ENCODE results near the gene PAF1. TPM values are rescaled to one million over a fixed set of nuclear protein-coding genes. Genes with fewer than 3 reads are reported as not detected.

PAF1 gene
- total RNA-seq, 2 experiments from 2014 or later: 33.1 to 45.9 TPM

DNA sequence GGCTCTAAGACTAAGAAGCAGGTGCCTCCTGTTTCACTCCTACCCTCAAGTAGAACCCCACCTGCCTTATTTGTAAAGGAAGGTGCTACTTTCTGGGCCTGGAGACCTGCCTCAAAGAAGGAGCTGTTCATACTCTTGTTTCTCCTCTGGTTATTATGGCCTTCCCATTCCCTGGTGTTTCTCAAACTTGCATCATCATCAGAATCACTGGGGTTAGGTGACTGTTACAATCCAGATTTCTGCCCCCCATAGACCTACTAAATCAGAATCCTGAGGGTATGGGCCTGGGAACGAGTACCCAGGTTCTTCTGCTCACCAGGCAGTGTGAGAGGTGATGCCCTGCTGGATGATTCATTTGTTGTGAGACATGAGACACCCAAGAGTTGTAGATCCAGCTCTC is 30.3 kb downstream of the PAF1 start:
- Histone ChIP-seq H2AFZ (ENCODE audit: low read length) (no peak overlapping the region), H3K79me2 (ENCODE audit: insufficient read depth, low read depth, low read length) (no peaks in the 10 kb centered on the region), H3K9me3 (ENCODE audit: low read length) (no peaks in the 10 kb centered on the region), H3K4me2 (ENCODE audit: low read length) (no peak overlapping the region), H3K9me2 (ENCODE audit: insufficient read depth, low read length) (no peaks in the 10 kb centered on the region), H4K20me1 (ENCODE audit: insufficient read depth, low read length) (no peaks in the 10 kb centered on the region), H3K27ac (ENCODE audit: low read depth, low read length, poor library complexity, severe bottlenecking) (no peak overlapping the region), H3K4me3 (ENCODE audit: low read depth, low read length, poor library complexity, severe bottlenecking) (no peak overlapping the region), H3K4me1 (ENCODE audit: insufficient read depth, low read length, poor library complexity, severe bottlenecking) (no peaks in the 10 kb centered on the region), H3K36me3 (ENCODE audit: insufficient read depth, low read length) (peaks cover 81% of the 10 kb centered on the region)
- ChIA-PET CTCF (ENCODE audit: unreplicated experiment) (no interaction called here), POLR2A (no interaction called here)
- no peak for TF ChIP-seq CTCF (conservative IDR thresholded peaks at IDR 0.05; ENCODE audit: low read length)
- no peak for TF ChIP-seq EZH2phosphoT487 (IDR thresholded peaks at IDR 0.05; ENCODE audit: borderline replicate concordance, low read depth, low read length)
- no TSS peak for BruUV-seq (replicated peaks)
- no peak for DNase-seq (ENCODE audit: low spot score)
- intact Hi-C loops (cut with micrococcal nuclease; ENCODE audit: unreplicated experiment): no loop called here

GRCh38 chr19:39359026-39359425 is 31.9 kb downstream of the PAF1 start:
- H3K27ac ChIP-seq (ENCODE audit: low read depth, low read length, poor library complexity, severe bottlenecking): no peak overlapping the region
- DNase-seq (ENCODE audit: low spot score): no peak
- intact Hi-C loops (cut with micrococcal nuclease; ENCODE audit: unreplicated experiment): no loop called here
- H3K79me2 ChIP-seq (ENCODE audit: insufficient read depth, low read depth, low read length): no peaks in the 10 kb centered on the region
- TF ChIP-seq CTCF (conservative IDR thresholded peaks at IDR 0.05; ENCODE audit: low read length): no peak
- TF ChIP-seq EZH2phosphoT487 (IDR thresholded peaks at IDR 0.05; ENCODE audit: borderline replicate concordance, low read depth, low read length): no peak
- H3K9me2 ChIP-seq (ENCODE audit: insufficient read depth, low read length): no peaks in the 10 kb centered on the region
- H3K4me2 ChIP-seq (ENCODE audit: low read length): no peak overlapping the region
- no TSS peak for BruUV-seq (replicated peaks)
- H3K9me3 ChIP-seq (ENCODE audit: low read length): no peaks in the 10 kb centered on the region
- no peak overlapping the region for H3K4me3 ChIP-seq (ENCODE audit: low read depth, low read length, poor library complexity, severe bottlenecking)
- CTCF ChIA-PET (ENCODE audit: unreplicated experiment): no interaction called here
- no peak overlapping the region for H2AFZ ChIP-seq (ENCODE audit: low read length)
- no peaks in the 10 kb centered on the region for H4K20me1 ChIP-seq (ENCODE audit: insufficient read depth, low read length)
- POLR2A ChIA-PET: no interaction called here
- no peaks in the 10 kb centered on the region for H3K4me1 ChIP-seq (ENCODE audit: insufficient read depth, low read length, poor library complexity, severe bottlenecking)
- H3K36me3 ChIP-seq (ENCODE audit: insufficient read depth, low read length): peaks cover 89% of the 10 kb centered on the region

DNA sequence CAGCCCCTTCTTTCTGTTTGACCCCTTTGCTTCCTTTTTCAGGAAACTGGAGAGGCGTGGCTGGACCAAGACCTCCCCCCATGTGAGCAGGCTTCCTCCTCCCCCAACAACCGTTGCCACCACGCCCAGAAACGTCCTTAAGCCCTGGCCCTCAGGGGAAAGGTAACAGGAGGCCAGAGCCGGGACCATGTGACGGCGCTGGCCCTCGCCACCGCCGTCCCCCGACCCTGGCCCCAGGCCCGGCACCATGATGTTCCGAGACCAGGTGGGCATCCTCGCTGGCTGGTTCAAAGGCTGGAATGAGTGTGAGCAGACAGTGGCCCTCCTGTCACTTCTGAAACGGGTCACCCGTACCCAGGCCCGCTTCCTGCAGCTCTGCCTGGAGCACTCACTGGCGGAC is 34.3 kb downstream of the PAF1 start:
- TF ChIP-seq EZH2phosphoT487 (IDR thresholded peaks at IDR 0.05; ENCODE audit: borderline replicate concordance, low read depth, low read length) (no peak), CTCF (conservative IDR thresholded peaks at IDR 0.05; ENCODE audit: low read length) (no peak)
- H3K4me1 ChIP-seq (ENCODE audit: insufficient read depth, low read length, poor library complexity, severe bottlenecking): peaks cover 3% of the 10 kb centered on the region
- no peaks in the 10 kb centered on the region for H3K9me3 ChIP-seq (ENCODE audit: low read length)
- H2AFZ ChIP-seq (ENCODE audit: low read length): no peak overlapping the region
- DNase-seq (ENCODE audit: low spot score): no peak
- H3K36me3 ChIP-seq (ENCODE audit: insufficient read depth, low read length): peaks cover 79% of the 10 kb centered on the region
- H3K4me2 ChIP-seq (ENCODE audit: low read length): no peak overlapping the region
- CTCF ChIA-PET (ENCODE audit: unreplicated experiment): no interaction called here
- no peaks in the 10 kb centered on the region for H3K79me2 ChIP-seq (ENCODE audit: insufficient read depth, low read depth, low read length)
- BruUV-seq (replicated peaks): no TSS peak
- H3K4me3 ChIP-seq (ENCODE audit: low read depth, low read length, poor library complexity, severe bottlenecking): no peak overlapping the region
- no peaks in the 10 kb centered on the region for H3K9me2 ChIP-seq (ENCODE audit: insufficient read depth, low read length)
- no peak overlapping the region for H3K27ac ChIP-seq (ENCODE audit: low read depth, low read length, poor library complexity, severe bottlenecking)
- POLR2A ChIA-PET: interaction anchor here (1.2 kb wide), 1 partner anchor 22 kb away, joined by 3 read pairs; no protein-coding TSS in a partner anchor
- intact Hi-C loops (cut with micrococcal nuclease; ENCODE audit: unreplicated experiment): no loop called here
- H4K20me1 ChIP-seq (ENCODE audit: insufficient read depth, low read length): no peaks in the 10 kb centered on the region

All from OCI-LY7 (cell line).